GM06990 (cell line): Measurements from ENCODE around the gene RNF175.

Source experiments
- DNase-seq: peaks from one replicate; pipeline ENCODE4 v3.0.0-alpha.2; 2011; ENCODE audit not compliant: insufficient read length; ENCODE audit errors: extremely low read depth
- H3K27me3 ChIP-seq: replicated peaks from 2 replicates; pipeline ENCODE4 v1.6.0; 2011; ENCODE audit warnings: low read length; ENCODE audit not compliant: control insufficient read depth, insufficient read depth
- H3K36me3 ChIP-seq: 2 replicates; pipeline ENCODE4 v1.5.1; 2011; ENCODE audit warnings: low read length; ENCODE audit not compliant: control insufficient read depth, insufficient read depth
- H3K4me3 ChIP-seq: replicated peaks from 2 replicates; pipeline ENCODE4 v1.5.1; 2011; ENCODE audit warnings: low read depth, mild to moderate bottlenecking, control low read depth, low read length
- CTCF ChIP-seq: IDR thresholded peaks from 2 replicates; pipeline ENCODE4 v1.5.1; 2011; ENCODE audit warnings: low read length, control low read depth, mild to moderate bottlenecking, inconsistent platforms; ENCODE audit not compliant: insufficient read depth, poor library complexity, severe bottlenecking

The RNF175 gene

DNA sequence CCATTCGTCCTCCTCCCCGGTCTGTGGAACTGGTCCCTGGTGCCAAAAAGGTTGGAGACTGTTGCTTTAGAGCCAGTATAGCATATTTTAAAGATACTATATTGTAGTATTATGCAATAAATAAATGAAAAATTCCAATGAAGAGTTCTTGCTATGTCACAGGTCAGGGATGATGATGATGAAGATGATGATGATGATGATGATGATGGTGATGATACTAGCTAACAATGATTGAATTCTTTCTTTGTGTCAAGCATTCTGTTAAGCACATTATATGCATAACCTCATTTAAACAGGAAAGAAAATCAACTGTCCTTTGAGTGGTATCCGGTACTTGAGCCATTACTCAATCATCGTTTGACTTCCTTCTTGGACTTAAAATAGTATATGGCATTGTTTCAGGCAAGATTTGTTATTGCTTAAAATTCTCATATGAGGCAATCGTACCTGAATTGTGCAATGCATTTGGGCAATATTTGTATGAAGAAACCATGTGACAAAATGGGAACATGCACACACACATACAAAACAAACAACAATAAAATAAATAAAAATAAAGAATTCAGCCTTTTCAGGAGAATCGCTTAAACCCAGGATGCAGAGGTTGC is 98.5 kb downstream of the RNF175 start:
- Histone ChIP-seq H3K27me3 (no peaks in the 10 kb centered on the region; the same call in 1 of the 2 replicates), H3K4me3 (no peak overlapping the region), H3K36me3 (no peaks in the 10 kb centered on the region)
- no peak for TF ChIP-seq CTCF
- DNase-seq: no peak
